IMR-90 (cell line): ENCODE results near the gene IQCM. TPM values are rescaled to one million over a fixed set of nuclear protein-coding genes. Genes with fewer than 3 reads are reported as not detected.

ENCODE experiments used
- ATAC-seq: fragments of 200-7000 bp; cut with Tn5 transposase; 2 replicates; pipeline ENCODE4 v1.9.1; 2020; ENCODE audit warnings: low read depth, mild to moderate bottlenecking, moderate library complexity
- BruUV-seq: library from RNA; stranded (reverse); fragments of 400-500 nt; replicated peaks from 2 replicates; lab custom pipeline; 2021; lab: Mats Ljungman, UMichigan
- CTCF ChIA-PET: fragments of 300-600 bp; formaldehyde crosslinking; extraction: SDS; loops from one replicate; lab custom pipeline; 2021; ENCODE audit warnings: antibody characterized with exemption; lab: Yijun Ruan, JAX
- POLR2A ChIA-PET: fragments of 300-600 bp; sonication (Branson Sonifier 250); formaldehyde crosslinking; loops from one replicate; lab custom pipeline; 2022; ENCODE audit warnings: antibody characterized with exemption; ENCODE audit not compliant: unreplicated experiment; lab: Charles Lee
- DNase-seq: peaks from one replicate; pipeline ENCODE4 v3.0.0; 2013
- H2AFZ ChIP-seq: replicated peaks from 2 replicates; pipeline ENCODE3; 2013; ENCODE audit warnings: low read length, mild to moderate bottlenecking; ENCODE audit not compliant: poor library complexity
- H2AK5ac ChIP-seq: 2 replicates; pipeline ENCODE4 v1.6.1; 2013; ENCODE audit warnings: low read depth, low read length, inconsistent platforms
- H2AK9ac ChIP-seq: replicated peaks from 2 replicates; pipeline ENCODE3; 2013; ENCODE audit warnings: mild to moderate bottlenecking, low read depth, low read length, moderate library complexity; ENCODE audit not compliant: poor library complexity
- H2BK120ac ChIP-seq: 2 replicates; pipeline ENCODE4 v1.6.1; 2013; ENCODE audit warnings: low read depth, low read length, inconsistent platforms
- H2BK15ac ChIP-seq: 3 replicates; pipeline ENCODE4 v1.6.1; 2013; ENCODE audit warnings: low read depth, low read length, inconsistent platforms
- H2BK20ac ChIP-seq: 2 replicates; pipeline ENCODE4 v1.6.1; 2013; ENCODE audit warnings: low read depth, mild to moderate bottlenecking, inconsistent platforms, low read length, moderate library complexity
- H2BK5ac ChIP-seq: 2 replicates; pipeline ENCODE4 v1.6.1; 2013; ENCODE audit warnings: mild to moderate bottlenecking, low read depth, low read length, inconsistent platforms; ENCODE audit not compliant: poor library complexity, severe bottlenecking
- H3K14ac ChIP-seq: replicated peaks from 2 replicates; pipeline ENCODE4 v1.6.1; 2013; ENCODE audit warnings: low read depth, low read length, inconsistent platforms
- H3K18ac ChIP-seq: 2 replicates; pipeline ENCODE4 v1.6.1; 2013; ENCODE audit warnings: low read depth, low read length, control low read depth
- H3K23ac ChIP-seq: 2 replicates; pipeline ENCODE4 v1.6.1; 2013; ENCODE audit warnings: low read depth, low read length, inconsistent platforms
- H3K27ac ChIP-seq: 2 replicates; pipeline ENCODE4 v1.5.1; 2013; ENCODE audit warnings: mild to moderate bottlenecking, control low read depth, low read length; ENCODE audit not compliant: insufficient read depth
- H3K27me3 ChIP-seq: 2 replicates; pipeline ENCODE4 v1.6.1; 2013; ENCODE audit warnings: low read length; ENCODE audit not compliant: control insufficient read depth, insufficient read depth
- H3K36me3 ChIP-seq: 2 replicates; pipeline ENCODE4 v1.6.1; 2013; ENCODE audit warnings: low read length, mixed read lengths; ENCODE audit not compliant: control insufficient read depth, insufficient read depth
- H3K4ac ChIP-seq: 2 replicates; pipeline ENCODE4 v1.6.1; 2013; ENCODE audit warnings: low read depth, low read length, inconsistent platforms
- H3K4me1 ChIP-seq: 2 replicates; pipeline ENCODE4 v1.6.1; 2013; ENCODE audit warnings: low read length, mixed read lengths; ENCODE audit not compliant: control insufficient read depth, insufficient read depth
- H3K4me2 ChIP-seq: 2 replicates; pipeline ENCODE4 v1.6.1; 2013; ENCODE audit warnings: low read depth, mild to moderate bottlenecking, control low read depth, low read length, moderate library complexity
- H3K4me3 ChIP-seq: 2 replicates; pipeline ENCODE4 v1.5.1; 2013; ENCODE audit warnings: low read depth, mild to moderate bottlenecking, control low read depth, low read length, moderate library complexity; ENCODE audit not compliant: insufficient read depth
- H3K56ac ChIP-seq: 2 replicates; pipeline ENCODE4 v1.6.1; 2013; ENCODE audit warnings: low read length, inconsistent platforms; ENCODE audit not compliant: insufficient read depth; ENCODE audit errors: extremely low read depth
- H3K79me1 ChIP-seq, 2 experiments: 2 replicates each; pipeline ENCODE4 v1.6.1; 2013; ENCODE audit warnings: low read length in 2 of 2, inconsistent platforms in 1 of 2, low read depth in 1 of 2
- H3K9ac ChIP-seq: 2 replicates; pipeline ENCODE4 v1.6.1; 2013; ENCODE audit warnings: low read depth, low read length, control low read depth
- H3K9me1 ChIP-seq: 2 replicates; pipeline ENCODE4 v1.6.1; 2013; ENCODE audit warnings: low read length, inconsistent platforms; ENCODE audit not compliant: insufficient read depth
- H3K9me3 ChIP-seq: 2 replicates; pipeline ENCODE4 v1.6.1; 2013; ENCODE audit warnings: low read length; ENCODE audit not compliant: control insufficient read depth, insufficient read depth
- H4K20me1 ChIP-seq: 2 replicates; pipeline ENCODE4 v1.6.1; 2013; ENCODE audit warnings: low read length, inconsistent platforms; ENCODE audit not compliant: insufficient read depth
- H4K5ac ChIP-seq: 2 replicates; pipeline ENCODE4 v1.6.1; 2013; ENCODE audit warnings: mild to moderate bottlenecking, low read depth, low read length, control low read depth
- H4K8ac ChIP-seq, 2 experiments: 2 replicates each; pipeline ENCODE4 v1.6.1; 2013; ENCODE audit warnings: low read depth in 2 of 2, low read length in 2 of 2, control low read depth in 1 of 2, inconsistent platforms in 1 of 2
- H4K91ac ChIP-seq: 2 replicates; pipeline ENCODE4 v1.6.1; 2013; ENCODE audit warnings: low read depth, low read length, inconsistent platforms; ENCODE audit not compliant: insufficient read depth
- CTCF ChIP-seq: conservative IDR thresholded peaks from 2 replicates; pipeline ENCODE4 v1.5.1; 2012; ENCODE audit warnings: mild to moderate bottlenecking, low read depth, low read length, improper control_type of control experiment
- POLR2A ChIP-seq: IDR thresholded peaks from 2 replicates; pipeline ENCODE4 v1.6.1; 2012; ENCODE audit warnings: mild to moderate bottlenecking, low read depth, low read length
- RCOR1 ChIP-seq: IDR thresholded peaks from 2 replicates; pipeline ENCODE4 v1.6.1; 2012; ENCODE audit warnings: mild to moderate bottlenecking, low read length, improper control_type of control experiment; ENCODE audit not compliant: insufficient replicate concordance
- RFX5 ChIP-seq: IDR thresholded peaks from 2 replicates; pipeline ENCODE4 v1.8.0; 2012; ENCODE audit warnings: low read depth, mild to moderate bottlenecking, low read length, moderate library complexity
- WGBS, 2 experiments: methylation state at CpG; one replicate each; pipeline versions ENCODE4 v1.1.5 to v1.1.7; 2013; ENCODE audit warnings: missing lambda C conversion rate in 2 of 2; ENCODE audit not compliant: insufficient read length in 1 of 2; ENCODE audit errors: extremely low coverage in 2 of 2; 5-methylcytosine and 5-hydroxymethylcytosine counted together
- dilution Hi-C: fragments of 300-500 bp; cut with HindIII; formaldehyde crosslinking; loops from one replicate; pipeline ENCODE4 v1.14.3; 2018; ENCODE audit warnings: low sequenced_read_pairs; ENCODE audit not compliant: unreplicated experiment
- in situ Hi-C: fragments of 300-500 bp; cut with MboI; formaldehyde crosslinking; loops from 3 replicates; pipeline ENCODE4 v1.14.3; 2019; ENCODE audit warnings: low sequenced_read_pairs, inconsistent platforms, mixed read lengths
- intact Hi-C: fragments of 100-400 bp; cut with micrococcal nuclease; formaldehyde crosslinking; loops from 2 replicates; pipeline ENCODE4 v1.10.0; 2022
- polyA plus RNA-seq, 3 experiments: library from polyadenylated mRNA; depleted of rRNA; stranded (reverse); fragments of >200 nt; gene quantifications; 2 replicates each; pipeline ENCODE4 v1.2.3, GENCODE V29; 2012; ENCODE audit warnings: low replicate concordance in 1 of 3
- total RNA-seq: library from RNA; depleted of rRNA; stranded (reverse); fragments of >200 nt; gene quantifications from 2 replicates; pipeline ENCODE4 v1.2.3, GENCODE V29; 2012

IQCM gene
- total and polyA plus RNA-seq, 2 of the 4 experiments (the other 2 are of a cell fraction): not detected

GRCh38 chr4:149702414-149703293 is 113.0 kb downstream of the IQCM start:
- TF ChIP-seq RCOR1: no peak
- no peak for TF ChIP-seq CTCF
- no peak for TF ChIP-seq POLR2A
- TF ChIP-seq RFX5: no peak
- no peaks in the 10 kb centered on the region for H3K27me3 ChIP-seq
- no peak overlapping the region for H3K56ac ChIP-seq
- POLR2A ChIA-PET: no interaction called here
- CTCF ChIA-PET: no interaction called here
- H2AFZ ChIP-seq: no peak overlapping the region
- H2BK15ac ChIP-seq: no peak overlapping the region
- H3K18ac ChIP-seq: no peak overlapping the region
- H3K9me3 ChIP-seq: no peaks in the 10 kb centered on the region
- H4K8ac ChIP-seq: no peak overlapping the region
- in situ Hi-C loops: no loop called here
- no peak overlapping the region for H3K14ac ChIP-seq
- H3K79me1 ChIP-seq: no peaks in the 10 kb centered on the region
- no peak overlapping the region for H2BK20ac ChIP-seq
- H2AK9ac ChIP-seq: no peak overlapping the region
- H2AK5ac ChIP-seq: no peak overlapping the region
- no peak overlapping the region for H3K4me3 ChIP-seq
- H3K23ac ChIP-seq: no peak overlapping the region
- intact Hi-C loops: no loop called here
- 0 out of 2 replicates have a peak, but pooled peaks cover 2% of the 10 kb centered on the region for H3K4me1 ChIP-seq
- no peak overlapping the region for H4K91ac ChIP-seq
- ATAC-seq (no peak), DNase-seq (no peak)
- no peak overlapping the region for H4K5ac ChIP-seq
- 100% methylated on average over 1 of the region's 2 CpGs; no CpG with 5 or more reads in 1 of the 2 experiments for WGBS, 2 experiments
- H3K4me2 ChIP-seq: no peak overlapping the region
- no peak overlapping the region for H3K9ac ChIP-seq
- no peak overlapping the region for H2BK120ac ChIP-seq
- no peaks in the 10 kb centered on the region for H4K20me1 ChIP-seq
- dilution Hi-C loops: no loop called here
- BruUV-seq: no TSS peak
- no peaks in the 10 kb centered on the region for H3K36me3 ChIP-seq
- H3K4ac ChIP-seq: no peak overlapping the region
- no peak overlapping the region for H3K27ac ChIP-seq
- no peaks in the 10 kb centered on the region for H3K9me1 ChIP-seq
- H2BK5ac ChIP-seq: no peak overlapping the region
